D341Med (cell line): ENCODE measurements around the gene SBDS.
"Not testable (repeated sequence)": the region's sequence is repeated elsewhere in the genome, so short reads cannot be mapped to it uniquely, and the experiment has no call there.

Experiments used
- DNase-seq: peaks from one replicate; pipeline ENCODE4 v3.0.0; 2012; ENCODE audit warnings: low spot score

Gene SBDS

DNA sequence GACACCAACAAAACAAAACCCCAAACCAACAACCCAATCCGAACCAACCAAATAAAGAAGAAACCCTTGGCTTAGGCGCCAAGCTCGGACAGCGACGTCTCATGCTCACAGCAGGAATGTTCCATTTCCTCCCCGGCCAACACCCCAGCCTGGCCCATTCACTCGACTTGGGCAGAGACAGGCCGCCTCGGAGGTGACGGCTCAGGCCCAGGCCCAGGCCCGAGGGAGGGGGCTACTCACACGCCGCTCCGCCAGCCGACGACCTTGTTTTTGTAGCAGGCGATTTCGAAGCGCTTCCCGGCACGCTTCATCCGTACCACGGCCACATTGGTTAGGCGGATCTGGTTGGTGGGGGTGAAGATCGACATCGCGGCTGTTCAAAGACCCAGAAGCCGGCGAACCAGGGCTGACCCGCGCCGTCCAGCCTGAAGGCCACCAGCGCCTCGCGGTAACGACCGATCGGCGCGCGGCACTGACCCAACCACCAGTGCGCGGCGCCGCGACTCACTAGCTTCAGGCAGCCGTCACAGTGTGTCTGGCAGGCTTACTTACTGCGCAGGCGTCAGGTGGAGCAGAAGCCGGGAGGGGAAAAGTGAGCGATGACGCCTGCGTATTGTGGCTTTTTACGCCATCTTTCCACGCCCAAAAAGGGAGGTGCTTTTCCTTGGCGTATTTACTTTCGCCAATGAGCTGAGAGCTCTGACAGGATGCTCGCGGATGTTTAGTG, at the start of gene SBDS:
Gene SBDS (minus strand): TSS at position 537 of the 727 bp plus-strand sequence. CDS start 169 bp downstream, at position 368.
- DNase-seq, result peak; percentile 82

DNA sequence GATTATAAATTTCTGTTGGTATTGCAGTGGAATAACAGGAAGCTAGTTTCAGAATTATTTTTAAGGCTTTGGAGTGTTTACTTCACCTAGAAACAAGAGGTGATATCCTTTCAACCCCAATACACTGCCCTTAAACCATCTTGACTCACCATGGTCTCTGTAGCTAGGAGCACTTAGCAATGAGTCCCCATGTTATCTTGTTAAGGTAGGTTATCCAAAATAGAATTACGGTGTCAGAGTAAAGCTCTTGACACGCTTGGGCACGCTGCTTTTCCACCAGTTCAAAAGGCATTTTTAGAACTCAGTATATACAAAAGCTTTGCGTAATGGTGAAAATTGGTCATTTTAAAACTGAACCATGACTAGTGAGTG, 48.2 kb upstream of the SBDS start:
- not testable (repeated sequence) for DNase-seq

DNA sequence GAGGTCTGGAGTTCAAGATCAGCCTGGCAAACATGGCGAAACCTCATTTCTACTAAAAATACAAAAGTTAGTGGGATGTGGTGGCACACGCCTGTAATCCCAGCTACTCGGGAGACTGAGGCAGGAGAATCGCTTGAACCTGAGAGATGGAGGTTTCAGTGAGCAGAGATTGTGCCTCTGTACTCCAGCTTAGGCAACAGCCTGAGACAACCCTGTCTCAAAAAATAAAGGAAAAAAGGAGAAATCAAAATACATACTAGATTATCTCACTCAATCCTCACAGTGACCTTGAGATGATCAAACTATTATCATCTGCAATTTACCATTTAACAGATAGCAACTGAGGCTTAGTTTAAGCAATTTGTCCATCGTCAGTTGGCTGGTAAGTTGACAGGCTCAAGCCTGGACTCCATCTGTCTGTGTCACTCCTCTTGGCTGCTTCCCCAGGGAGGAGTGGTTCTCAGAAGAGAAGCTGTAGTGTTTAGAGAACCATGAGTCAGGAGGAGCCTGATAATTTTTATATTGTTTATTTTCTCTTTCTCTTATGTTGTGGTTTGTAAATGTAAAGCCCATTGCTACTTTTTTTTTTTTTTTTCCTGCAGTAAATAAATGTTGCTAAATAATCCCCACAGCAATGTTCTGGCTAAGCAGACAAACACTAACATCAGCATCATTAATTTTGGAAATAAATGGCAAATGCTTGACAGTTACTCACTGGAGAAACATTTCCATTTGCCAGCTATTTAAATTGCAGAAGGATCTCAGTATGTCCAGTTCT, 47.6 kb upstream of the SBDS start:
- DNase-seq, result not testable (repeated sequence)

DNA sequence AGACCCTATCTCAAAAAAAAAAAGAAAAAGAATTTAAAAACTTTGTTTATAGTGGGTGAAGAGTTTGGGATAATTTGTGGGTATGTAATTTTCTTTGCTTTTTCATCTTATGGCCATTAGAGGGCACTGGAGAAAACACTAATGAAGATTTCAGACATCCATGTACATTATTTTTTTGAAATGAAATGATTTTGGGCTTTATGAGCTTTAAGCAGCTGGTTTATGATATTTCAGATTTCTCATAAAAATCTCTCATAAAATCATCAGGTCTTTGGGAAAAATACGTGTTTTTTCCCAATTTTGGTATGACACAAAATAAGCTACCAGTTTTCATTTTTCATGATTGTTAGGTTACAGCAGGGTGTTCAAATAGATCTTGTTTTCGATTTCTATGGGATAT, 45.4 kb upstream of the SBDS start:
- DNase-seq, result not testable (repeated sequence)

DNA sequence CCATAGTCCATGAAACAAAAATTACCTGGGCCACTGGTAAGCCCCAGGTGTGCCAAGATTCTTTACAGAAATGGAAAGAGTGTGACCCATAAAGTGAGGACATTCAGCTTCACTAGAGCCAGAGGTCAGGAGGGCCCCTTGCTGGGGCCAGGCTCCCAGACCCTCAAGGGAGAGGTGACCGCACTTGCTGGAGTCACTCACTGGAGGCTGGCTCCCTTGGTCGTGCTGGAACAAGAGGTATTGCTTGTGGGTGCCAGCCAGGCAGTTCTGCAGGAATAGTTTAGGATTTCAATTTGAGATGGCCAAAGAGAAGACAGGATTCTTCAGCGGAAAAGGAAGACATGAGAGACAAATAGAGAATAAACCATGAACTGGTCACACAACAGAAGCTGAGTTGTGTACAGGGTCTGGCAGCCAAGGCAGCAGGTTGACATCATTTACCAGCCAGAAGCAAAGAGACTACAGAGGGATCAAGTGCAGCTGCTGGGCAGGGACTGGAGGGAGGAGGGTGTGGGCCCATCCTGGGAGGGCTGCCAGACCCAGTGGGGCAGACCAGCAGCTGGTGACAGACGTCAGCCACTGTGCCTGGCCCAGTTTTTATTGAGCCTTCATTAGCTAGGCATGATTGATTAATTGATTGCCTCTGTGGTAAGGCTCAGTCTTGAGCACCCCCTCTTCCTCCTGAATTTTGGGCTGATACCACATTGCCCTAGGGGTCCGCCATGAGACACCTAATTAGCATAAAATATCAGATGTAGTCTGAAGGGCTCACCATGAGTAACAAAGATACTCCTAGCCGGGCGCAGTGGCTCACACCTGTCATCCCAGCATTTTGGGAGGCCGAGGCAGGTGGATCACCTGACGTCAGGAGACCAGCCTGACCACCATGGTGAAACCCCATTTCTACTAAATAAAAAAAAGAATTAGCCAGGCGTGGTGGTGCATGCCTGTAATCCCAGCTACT, 41.3 kb upstream of the SBDS start:
- DNase-seq, result peak; percentile 36

DNA sequence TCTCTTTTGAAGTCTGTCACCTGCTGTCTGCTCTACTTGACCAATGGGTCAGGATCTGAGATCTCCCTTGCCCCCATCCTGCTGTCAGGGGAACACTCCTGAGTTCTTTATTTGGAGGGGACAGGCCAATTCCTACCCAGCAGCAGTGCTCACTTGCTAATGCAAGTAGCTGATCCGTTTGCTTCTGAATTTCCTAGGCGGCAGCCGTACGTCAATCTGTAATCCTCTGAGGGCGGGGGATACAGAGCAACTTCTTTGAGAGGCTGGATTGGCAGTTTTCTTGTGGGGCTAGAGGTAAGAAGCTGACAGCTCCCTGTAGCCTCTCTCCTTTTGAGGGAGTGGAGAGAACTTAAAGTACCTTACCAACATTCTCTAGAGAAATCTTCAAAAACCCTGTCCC, 37.9 kb upstream of the SBDS start:
- peak; percentile 51 for DNase-seq

DNA sequence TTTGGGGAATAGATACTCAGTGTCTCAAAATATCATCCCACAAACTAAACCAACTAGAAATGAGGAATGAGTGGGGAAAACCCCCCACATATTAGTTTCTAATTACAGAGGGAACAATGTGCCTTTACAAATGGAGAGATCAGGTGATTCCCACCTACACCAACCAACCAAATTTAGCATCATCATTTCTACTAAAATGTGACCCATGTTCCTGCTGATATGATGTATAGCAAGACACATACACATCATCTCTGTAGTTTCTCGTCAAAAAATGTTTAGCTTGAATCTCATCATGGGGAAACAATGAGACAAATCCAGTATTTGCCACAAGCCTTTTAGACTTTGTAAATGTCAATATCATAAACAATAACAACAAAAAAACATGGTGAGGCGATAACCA, 36.3 kb upstream of the SBDS start:
- not testable (repeated sequence) for DNase-seq

DNA sequence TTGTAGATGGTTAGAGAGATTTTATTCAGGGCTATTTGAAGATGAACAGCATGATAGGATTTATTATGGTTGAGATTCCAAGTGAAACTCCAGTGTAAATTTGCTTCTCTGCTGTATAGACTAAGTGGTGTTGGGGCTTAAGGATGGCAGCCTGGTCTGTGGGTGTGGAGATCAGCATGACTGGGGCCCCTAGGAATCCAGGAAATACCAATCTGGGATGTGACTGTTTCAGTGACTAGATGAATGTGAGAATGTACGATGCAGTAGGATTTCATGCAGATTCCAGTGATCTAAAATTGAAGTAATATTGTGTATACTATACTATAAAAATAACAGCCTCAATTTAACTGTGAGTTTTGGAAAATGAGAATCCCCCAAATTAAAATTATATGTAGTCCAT, 30.1 kb upstream of the SBDS start:
- not testable (repeated sequence) for DNase-seq

DNA sequence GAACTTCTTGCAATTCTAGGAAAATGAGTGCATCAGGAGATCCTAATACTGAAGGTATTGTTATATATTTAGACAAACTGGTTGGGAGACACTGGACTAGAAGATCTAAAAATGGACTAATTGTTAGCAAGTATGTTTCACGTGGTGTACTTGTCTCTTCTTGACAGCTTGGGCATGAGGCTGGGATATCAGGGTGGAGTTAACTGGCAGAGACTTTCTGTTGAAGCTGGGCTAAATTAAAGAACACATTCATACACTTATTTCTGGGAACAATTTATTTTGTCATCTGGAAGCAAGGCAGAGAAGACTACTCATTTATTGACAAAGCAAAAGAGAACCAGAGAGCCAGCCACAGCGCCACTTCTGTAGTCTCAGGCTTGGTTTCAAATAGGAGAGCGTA, 27.1 kb upstream of the SBDS start:
- peak; percentile 15 for DNase-seq

DNA sequence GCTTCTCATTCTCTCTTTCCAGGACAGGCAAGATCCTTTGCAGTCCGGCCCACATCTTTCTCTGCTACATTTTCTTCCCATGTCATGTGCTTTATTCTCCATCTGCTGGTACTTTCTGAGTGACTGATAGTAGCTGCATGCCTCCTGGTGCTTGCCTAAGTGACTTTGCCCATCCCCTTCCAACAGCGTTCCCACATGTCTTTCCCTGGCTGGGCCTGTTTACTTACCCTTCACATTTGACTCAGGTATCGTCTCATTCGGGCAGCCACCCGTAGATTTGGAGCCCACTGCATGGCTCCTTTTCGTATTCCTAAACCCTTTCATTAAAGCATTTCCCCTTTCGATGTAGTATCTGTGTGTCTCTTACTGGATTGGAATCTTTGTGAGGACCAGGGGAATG, 25.9 kb upstream of the SBDS start:
- peak; percentile 21 for DNase-seq

DNA sequence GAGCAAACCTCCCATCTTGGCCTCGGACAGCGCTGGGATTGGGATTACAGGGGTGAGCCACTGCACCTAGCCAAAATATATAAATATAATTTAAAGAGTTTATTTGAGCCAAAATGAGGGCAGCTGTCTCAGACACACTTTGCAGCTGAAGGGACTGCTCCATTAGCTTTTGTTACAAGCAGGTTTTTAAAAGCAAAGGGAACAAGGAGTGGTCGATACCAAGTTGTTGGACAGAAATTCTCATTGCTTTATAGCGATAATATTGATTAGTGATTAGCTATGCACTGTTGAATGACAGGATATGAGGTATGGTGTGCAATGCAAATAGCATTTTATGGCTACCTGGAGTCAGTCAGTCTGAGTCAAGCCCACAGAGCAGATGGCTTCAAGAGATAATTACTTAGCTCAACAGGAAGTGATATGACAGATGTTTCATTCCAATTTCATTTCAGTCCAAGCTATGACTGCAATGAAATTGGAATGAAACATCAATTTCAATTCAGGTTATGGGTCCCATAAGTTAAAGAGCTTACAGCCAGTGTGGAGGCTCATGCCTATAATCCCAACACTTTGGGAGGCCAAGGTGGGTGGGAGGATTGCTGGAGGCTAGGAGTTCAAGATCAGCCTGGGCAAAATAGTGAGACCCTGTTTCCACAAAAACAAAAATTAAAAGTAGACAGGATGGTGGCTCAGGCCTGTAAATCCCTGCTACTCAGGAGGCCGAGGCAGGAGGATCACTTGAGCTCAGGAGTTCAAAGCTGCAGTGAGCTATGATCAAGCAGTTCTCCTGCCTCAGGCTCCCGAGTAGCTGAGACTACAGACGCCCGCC, 24.4 kb upstream of the SBDS start:
- DNase-seq, result peak; percentile 68

DNA sequence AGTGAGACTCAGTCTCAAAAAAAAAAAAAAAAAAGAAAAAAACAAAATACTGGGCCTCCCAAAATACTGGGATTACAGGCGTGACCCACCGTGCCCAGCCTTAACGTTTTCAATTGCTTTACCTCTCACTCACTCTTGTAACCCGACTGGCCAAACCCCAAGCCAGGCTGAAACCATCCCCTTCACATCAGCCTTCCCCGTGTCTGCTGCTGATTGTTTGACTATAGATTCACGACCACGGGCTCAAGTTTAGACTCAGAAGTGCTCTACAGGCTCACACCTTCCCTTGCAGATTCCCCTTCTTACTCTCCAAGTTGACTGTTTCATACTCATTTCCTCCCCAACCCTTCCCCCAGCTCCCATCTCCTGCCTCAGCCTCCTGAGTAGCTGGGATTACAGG, 23.6 kb upstream of the SBDS start:
- peak; percentile 17 for DNase-seq

DNA sequence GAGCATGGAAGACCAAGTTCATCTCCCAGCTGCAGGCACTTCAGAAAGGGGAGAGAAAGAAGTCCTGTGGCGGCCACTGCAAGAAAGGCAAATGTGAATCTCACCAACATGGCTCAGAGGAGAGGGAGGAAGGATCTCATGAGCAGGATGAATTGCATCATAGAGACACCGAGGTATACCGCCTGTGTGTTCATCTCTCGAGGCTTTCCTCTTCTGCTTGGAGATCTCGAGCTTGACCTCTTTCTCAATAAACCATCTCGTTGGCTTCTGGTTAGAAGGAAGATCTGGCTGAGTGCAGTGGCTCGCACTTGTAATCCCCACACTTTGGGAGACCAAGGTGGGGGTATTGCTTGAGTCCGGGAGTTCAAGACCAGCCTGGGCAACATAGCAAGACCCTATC, 22.6 kb upstream of the SBDS start:
- DNase-seq, result not testable (repeated sequence)

DNA sequence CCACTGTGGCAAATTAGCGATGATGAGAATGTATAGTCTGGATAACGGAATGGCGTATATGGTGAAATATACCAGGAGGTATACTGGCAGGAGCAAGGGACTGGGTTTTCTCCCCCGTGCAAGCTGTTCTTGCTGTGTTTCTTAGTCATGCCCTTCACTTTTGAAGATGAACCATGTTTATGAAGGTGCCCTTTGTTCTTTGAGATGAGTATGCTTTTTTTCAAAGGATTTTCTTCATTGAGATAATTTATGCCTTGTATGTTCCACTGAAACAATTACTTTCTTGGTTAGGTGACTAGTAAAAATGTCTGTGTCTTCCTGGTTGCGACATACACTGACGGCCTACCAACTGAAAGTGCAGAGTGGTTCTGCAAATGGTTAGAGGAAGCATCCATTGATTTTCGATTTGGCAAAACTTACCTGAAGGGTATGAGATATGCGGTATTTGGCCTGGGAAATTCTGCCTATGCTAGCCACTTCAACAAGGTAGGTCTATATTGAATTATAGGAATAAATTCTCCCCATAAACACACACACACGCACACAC, 18.8 kb upstream of the SBDS start:
- not testable (repeated sequence) for DNase-seq

DNA sequence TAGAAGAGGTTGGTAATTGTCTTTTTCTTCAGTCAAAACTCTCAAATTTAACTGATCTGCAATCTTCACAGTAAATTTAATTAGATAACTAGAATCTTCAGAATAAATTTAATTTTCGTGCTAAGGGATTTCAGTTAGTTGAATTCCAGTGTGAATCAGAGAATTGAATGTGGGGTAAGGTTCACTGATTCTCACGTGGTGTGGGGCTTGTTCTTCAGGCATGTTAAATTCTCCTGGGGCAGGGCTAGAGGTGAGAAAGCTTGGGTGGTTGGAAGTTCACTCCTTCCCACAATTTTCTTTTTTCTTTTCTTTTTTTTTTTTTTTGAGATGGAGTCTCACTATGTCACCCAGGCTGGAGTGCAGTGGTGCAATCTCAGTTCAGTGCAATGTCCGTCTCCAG, 14.3 kb upstream of the SBDS start:
- not testable (repeated sequence) for DNase-seq

DNA sequence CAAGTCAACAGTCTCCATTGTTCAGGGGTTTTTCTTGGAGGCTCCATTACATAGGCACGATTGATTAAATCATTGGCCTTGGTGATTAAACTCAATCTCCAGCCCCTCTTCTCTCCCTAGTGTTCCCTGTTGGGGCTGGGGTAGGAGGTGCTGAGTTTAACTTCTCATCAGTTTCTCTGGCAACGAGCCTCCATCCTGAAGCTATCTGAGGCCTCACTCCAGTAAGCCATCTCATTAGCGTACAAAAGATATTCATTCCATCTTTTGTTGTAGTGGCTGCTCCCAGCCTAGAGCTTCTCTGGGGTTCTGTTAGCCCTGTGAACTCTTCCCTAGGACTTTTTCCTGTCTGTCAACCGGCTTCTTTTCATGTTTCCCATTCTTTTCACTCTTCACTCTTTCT, 12.9 kb upstream of the SBDS start:
- DNase-seq, result no peak

DNA sequence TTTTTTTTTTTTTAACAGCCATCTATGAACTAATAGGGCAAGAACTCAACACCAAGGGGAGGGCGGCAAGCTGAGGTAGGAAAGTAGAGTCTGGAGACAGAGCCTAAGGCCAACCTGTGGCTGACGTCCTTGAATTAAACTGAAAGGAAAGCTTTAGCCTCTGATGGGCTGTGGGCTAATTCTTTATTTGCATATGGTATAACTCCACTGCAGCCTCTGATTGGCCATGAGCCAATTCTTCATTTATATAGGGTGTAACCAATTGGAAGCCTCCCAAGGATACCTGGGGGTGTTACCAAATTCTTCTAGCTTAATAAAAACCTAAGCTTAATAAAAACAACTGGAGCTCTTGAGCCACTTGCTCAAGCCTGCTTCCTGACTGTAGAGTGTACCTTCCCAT, 11.6 kb upstream of the SBDS start:
- no peak for DNase-seq

DNA sequence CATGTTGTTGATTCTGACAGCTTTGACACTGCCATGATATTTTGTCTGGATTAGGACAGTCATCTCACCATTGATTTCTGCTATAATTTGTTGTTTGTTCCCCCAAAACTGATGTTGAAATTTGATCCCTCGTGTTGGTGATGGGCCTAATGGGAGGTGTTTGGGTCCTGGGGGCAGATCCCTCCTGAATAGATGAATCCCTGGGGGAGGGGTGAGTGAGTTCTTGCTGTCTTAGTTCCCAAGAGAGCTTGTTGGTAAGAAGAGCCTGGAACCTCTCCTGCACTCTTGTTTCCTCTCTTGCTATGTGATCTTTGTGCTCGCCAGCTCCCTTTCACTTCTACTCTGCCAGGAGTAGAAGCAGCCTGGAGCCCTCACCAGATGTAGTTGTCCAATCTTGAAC, 8.8 kb upstream of the SBDS start:
- not testable (repeated sequence) for DNase-seq

DNA sequence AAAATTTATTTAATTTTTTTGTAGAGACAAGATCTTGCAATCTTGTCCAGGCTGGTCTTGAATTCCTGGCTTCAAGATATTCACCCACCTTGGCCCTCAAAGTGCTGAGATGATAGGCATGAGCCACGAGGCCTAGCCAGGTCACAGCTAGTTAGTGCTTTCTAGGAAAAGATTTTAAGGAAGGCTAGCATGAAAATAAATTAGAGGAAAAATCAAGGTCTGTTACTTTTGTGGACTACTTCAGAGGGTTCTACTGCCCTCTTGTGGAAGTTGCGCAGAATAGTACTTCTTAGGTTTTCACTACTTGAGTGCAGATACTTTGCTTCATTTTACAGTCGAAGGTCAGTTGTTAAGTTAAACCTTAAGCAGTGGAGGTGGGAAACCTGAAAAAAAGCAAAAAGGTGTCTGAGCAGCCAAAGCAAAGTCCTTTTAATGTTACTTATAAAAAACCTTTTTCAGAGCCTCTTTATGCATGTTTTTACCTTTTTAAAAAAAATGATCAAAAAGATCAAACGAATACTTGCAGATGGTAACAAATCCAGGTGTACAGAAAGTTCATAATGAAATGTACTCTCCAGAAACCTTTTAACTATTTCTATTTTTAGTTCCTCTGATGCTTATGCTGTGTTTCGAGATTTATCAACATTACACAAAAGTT, 5.3 kb upstream of the SBDS start:
- DNase-seq, result not testable (repeated sequence)

DNA sequence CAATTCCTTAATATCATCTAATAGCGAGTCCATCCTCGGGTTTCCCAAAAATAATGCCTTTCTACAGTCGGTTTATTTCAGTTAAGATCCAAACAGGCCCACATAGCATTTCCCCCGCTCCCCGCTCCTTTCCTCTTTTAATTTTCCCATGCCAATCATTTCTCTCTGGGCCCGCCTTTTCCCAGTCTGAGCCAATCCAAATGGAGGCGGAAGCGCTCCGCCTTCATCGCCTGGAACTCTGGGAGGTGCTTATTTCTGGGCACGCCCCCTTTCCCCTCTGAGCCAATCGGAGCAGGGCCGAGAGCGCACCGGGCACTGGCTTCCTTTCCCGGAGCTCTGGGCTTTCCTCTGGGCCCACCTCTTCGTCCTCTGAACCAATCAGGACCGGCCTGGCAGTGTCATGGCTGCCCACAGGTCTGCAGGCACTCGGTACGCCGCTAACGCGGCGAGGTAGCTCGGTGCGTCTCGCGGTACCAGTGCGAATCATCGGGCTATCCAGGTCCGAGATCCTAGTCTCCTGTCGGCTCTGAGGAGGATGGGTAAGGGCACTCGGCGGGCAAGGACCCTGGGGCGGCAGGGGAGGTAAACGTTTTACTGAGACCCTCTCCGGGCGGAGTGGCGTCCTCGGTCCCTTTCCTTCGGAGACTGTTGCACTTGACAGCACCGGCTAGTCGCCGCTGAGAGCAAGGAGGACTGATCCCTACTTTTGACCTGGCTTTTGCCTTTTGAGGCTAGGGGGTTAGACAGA, 1.2 kb upstream of the SBDS start, which contains the start of gene TYW1:
Gene TYW1 (plus strand): TSS at position 390 of the 748 bp plus-strand sequence. CDS start 146 bp downstream, at position 536.
- peak; percentile 86 for DNase-seq
